Measurements from ENCODE around the gene BACH2. TPM values are rescaled to one million over a fixed set of nuclear protein-coding genes. Genes with fewer than 3 reads are reported as not detected.
A peak's percentile ranks its signal among the peaks of the same experiment; 100 is the strongest.

BACH2 gene
- total RNA-seq, 2 donors from 2014 or later = 101 to 111 TPM

- Mint-ChIP-seq H3K36me3 (ENCODE audit: insufficient read depth in 2 of 2) (peaks cover 12 to 56% of the 10 kb centered on the region in 2 donors), H3K27me3 (ENCODE audit: low read depth) (no peaks in the 10 kb centered on the region), H3K9me3 (peaks cover 0 to 2% of the 10 kb centered on the region in 2 donors), H3K4me3 (no peak overlapping the region), H3K27ac (no peak overlapping the region), H3K4me1 (ENCODE audit: low read depth) (peaks cover 76% of the 10 kb centered on the region)
- DNase-seq = no peak
- no peak for ATAC-seq (replicated peaks in 1 of 2)
Observed at GRCh38 chr6:90203672-90204071, 93.0 kb downstream of the BACH2 start.

DNA sequence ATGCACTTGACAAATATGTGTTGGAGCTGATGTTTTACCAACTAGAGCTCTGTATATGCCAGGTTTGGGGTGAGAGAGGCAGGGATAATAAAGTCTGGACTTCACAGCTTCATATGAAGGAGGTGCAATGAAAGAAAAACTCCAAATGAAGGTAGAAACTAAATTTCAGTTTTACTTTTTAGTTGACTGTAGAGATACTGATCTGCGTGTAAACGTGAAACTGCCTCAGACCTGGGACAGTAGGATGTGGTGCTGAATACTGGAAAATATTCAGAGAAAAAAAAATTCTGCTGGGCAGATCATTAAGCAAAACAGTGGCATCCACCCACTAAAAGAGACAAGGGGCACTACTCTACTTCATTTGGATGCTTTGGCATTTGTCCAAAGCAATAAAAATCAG is 94.5 kb downstream of the BACH2 start:
- ATAC-seq (replicated peaks in 1 of 2) = peak; percentile 73 to 85
- DNase-seq = peak in 1 of 2 donors; percentile 23
- Mint-ChIP-seq H3K9me3 (peaks cover 4 to 5% of the 10 kb centered on the region in 2 donors), H3K4me1 (ENCODE audit: low read depth) (peaks cover 81% of the 10 kb centered on the region), H3K4me3 (peak overlapping the region; percentile 68 to 73), H3K36me3 (ENCODE audit: insufficient read depth in 2 of 2) (peaks cover 22 to 64% of the 10 kb centered on the region in 2 donors), H3K27ac (peak overlapping the region; percentile 55), H3K27me3 (ENCODE audit: low read depth) (no peaks in the 10 kb centered on the region)

DNA sequence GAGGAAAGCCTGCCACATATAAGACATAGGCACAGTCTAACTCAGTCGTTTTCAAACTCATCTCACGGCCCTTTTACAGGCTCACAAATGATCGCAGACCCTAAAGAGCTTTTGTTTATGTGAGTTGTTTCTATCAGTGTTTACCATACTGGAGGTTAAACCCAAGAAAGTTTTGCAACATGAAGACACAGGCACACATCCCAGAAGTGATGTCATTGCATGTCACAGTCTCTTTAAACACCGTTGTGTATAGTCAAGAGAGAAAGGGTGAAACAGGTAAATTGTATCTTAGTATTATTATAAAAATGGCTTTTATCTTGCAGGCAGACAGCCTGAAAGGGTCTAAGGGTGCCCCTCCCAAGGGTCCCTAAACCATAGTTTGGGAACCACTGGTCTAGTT is 96.7 kb downstream of the BACH2 start:
- Mint-ChIP-seq H3K4me1 (ENCODE audit: low read depth) (peaks cover 90% of the 10 kb centered on the region), H3K27me3 (ENCODE audit: low read depth) (no peaks in the 10 kb centered on the region)
- no peak for ATAC-seq (replicated peaks in 1 of 2)

DNA sequence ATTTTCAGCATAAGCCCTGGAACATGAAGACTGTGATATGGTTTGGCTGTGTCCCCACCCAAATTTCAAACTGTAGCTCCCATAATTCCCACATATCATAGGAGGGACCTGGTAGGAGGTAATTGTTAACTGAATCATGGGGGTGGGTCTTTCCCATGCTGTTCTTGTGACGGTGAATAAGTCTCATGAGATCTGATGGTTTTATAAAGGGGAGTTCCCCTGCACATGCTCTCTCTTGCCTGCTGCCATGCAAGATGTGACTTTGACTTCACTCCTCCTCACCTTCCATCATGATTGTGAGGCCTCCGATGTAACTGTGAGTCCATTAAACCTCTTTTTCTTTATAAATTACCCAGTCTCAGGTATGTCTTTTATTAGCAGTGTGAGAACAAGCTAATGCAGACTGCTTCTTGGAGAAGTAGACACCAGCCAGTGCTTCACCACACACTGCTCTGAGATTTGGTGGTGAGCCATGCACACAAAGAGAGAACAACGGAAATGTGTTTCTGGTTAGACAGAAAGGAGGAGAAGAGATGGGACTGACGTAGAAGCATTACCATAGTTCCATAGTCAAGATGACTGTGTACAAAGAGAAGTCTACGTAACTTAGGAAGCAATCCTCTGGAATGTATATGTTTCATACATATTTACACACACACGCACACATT is 97.8 kb downstream of the BACH2 start:
- peak; percentile 25 to 54 for ATAC-seq (replicated peaks in 1 of 2)
- Mint-ChIP-seq H3K27ac (peak overlapping the region; percentile 20), H3K9me3 (peaks cover 4 to 5% of the 10 kb centered on the region in 2 donors), H3K36me3 (ENCODE audit: insufficient read depth in 2 of 2) (peaks cover 22 to 51% of the 10 kb centered on the region in 2 donors), H3K27me3 (ENCODE audit: low read depth) (no peaks in the 10 kb centered on the region), H3K4me3 (no peak overlapping the region), H3K4me1 (ENCODE audit: low read depth) (peaks cover 90% of the 10 kb centered on the region)
- no peak for DNase-seq

More for the DNA sequence above, 96.7 kb downstream of the BACH2 start:
- Mint-ChIP-seq H3K36me3 (ENCODE audit: insufficient read depth in 2 of 2) (peaks cover 22 to 53% of the 10 kb centered on the region in 2 donors), H3K27ac (no peak overlapping the region), H3K4me3 (no peak overlapping the region), H3K9me3 (peaks cover 4 to 5% of the 10 kb centered on the region in 2 donors)
- no peak for DNase-seq

DNA sequence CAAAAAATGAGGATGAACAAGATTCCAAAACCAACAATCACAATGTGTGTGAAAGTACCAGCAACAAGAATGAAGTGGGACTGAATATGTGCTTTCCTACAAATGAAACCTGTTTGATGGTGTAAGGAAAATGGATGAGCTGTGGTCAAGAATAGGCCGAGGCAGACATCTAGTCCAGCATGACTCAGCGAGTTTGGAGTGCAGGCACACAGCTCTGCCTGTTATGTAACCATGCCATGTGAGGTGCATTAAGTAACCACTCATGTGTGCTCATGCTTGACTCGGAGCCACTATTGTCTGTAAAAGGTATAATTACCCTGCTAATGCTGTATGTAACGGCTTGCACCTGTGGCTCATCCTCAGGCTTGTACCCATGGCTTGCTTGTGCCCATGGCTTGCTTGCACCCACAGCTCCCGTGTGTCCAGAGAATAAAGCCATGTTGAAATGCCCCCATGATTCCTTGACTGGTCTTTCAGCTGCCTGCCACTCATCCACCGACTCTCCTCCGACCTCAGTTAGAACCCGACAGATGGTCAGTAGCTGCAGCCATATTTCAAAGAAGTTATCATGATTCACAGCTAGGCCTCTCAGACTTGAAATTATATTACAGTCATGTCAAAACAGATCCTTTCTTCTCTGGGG is 98.7 kb downstream of the BACH2 start:
- DNase-seq (no peak), ATAC-seq (replicated peaks in 1 of 2) (no peak)
- Mint-ChIP-seq H3K4me3 (no peak overlapping the region), H3K27me3 (ENCODE audit: low read depth) (no peaks in the 10 kb centered on the region), H3K9me3 (peaks cover 4 to 5% of the 10 kb centered on the region in 2 donors), H3K4me1 (ENCODE audit: low read depth) (peaks cover 94% of the 10 kb centered on the region), H3K36me3 (ENCODE audit: insufficient read depth in 2 of 2) (peaks cover 24 to 52% of the 10 kb centered on the region in 2 donors), H3K27ac (no peak overlapping the region)

DNA sequence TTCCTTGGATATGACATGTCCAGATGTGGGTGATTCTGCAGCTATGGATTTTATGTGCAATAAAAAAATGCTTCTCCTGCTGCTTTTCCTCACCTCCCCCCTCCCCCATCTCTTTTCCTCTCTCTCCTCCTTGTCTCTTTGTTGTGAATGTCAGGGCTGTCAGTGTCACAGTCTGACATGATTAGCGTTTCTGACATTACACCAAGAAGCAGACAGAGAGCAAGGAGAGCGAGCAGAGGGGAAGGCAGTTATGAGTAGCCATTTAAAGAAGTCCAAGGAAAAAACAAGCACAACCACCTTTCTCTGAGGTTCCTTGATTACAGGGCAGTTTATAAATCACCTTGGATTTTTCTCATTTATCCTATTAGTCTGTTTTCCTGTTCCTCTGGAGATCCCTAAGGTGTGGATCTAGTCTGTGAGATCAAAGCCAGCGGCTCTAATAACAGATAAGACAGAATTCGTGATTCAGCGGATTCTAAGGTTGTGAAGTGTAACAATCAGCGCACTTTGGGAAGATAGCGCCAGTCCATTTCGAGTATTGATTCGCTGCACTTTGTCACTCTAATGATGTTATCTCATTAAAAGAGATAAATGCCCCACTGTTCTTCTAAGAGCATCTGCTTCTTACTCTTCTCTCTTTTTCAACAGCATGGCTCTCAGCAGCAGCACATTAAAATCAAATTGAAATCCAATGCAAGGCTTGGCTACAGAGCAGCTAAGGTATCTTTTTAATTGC is 101.4 kb downstream of the BACH2 start:
- H3K27me3 Mint-ChIP-seq (ENCODE audit: low read depth) = no peaks in the 10 kb centered on the region
- peaks cover 24 to 42% of the 10 kb centered on the region in 2 donors for H3K36me3 Mint-ChIP-seq (ENCODE audit: insufficient read depth in 2 of 2)
- peak overlapping the region; percentile 43 for H3K27ac Mint-ChIP-seq
- ATAC-seq (replicated peaks in 1 of 2) (no peak), DNase-seq (no peak)
- H3K9me3 Mint-ChIP-seq = peaks cover 4 to 5% of the 10 kb centered on the region in 2 donors
- H3K4me1 Mint-ChIP-seq (ENCODE audit: low read depth) = peaks cover 96% of the 10 kb centered on the region
- H3K4me3 Mint-ChIP-seq = peak overlapping the region; percentile 46 to 70

GRCh38 chr6:90194371-90194841 is 102.2 kb downstream of the BACH2 start:
- peak in 1 of 2 donors; percentile 48 for DNase-seq
- peak overlapping the region; percentile 46 to 70 for H3K4me3 Mint-ChIP-seq
- H3K9me3 Mint-ChIP-seq = peaks cover 3 to 9% of the 10 kb centered on the region in 2 donors
- H3K4me1 Mint-ChIP-seq (ENCODE audit: low read depth) = peaks cover 96% of the 10 kb centered on the region
- ATAC-seq (replicated peaks in 1 of 2) = peak; percentile 57 to 63
- H3K27me3 Mint-ChIP-seq (ENCODE audit: low read depth) = no peaks in the 10 kb centered on the region
- peak overlapping the region; percentile 16 for H3K27ac Mint-ChIP-seq
- peaks cover 26 to 41% of the 10 kb centered on the region in 2 donors for H3K36me3 Mint-ChIP-seq (ENCODE audit: insufficient read depth in 2 of 2)

GRCh38 chr6:90193359-90193758 is 103.3 kb downstream of the BACH2 start:
- Mint-ChIP-seq H3K4me1 (ENCODE audit: low read depth) (peaks cover 95% of the 10 kb centered on the region), H3K36me3 (ENCODE audit: insufficient read depth in 2 of 2) (peaks cover 16 to 33% of the 10 kb centered on the region in 2 donors), H3K4me3 (peak overlapping the region; percentile 68 to 72), H3K27me3 (ENCODE audit: low read depth) (no peaks in the 10 kb centered on the region), H3K9me3 (peaks cover 2 to 6% of the 10 kb centered on the region in 2 donors), H3K27ac (peak overlapping the region; percentile 72)
- ATAC-seq (replicated peaks in 1 of 2) (peak in 1 of 2 donors; percentile 27), DNase-seq (no peak)

- ATAC-seq (replicated peaks in 1 of 2) = no peak
- peaks cover 0 to 4% of the 10 kb centered on the region in 2 donors for H3K9me3 Mint-ChIP-seq
Observed at GRCh38 chr6:90192857-90193256, 103.8 kb downstream of the BACH2 start.

DNA sequence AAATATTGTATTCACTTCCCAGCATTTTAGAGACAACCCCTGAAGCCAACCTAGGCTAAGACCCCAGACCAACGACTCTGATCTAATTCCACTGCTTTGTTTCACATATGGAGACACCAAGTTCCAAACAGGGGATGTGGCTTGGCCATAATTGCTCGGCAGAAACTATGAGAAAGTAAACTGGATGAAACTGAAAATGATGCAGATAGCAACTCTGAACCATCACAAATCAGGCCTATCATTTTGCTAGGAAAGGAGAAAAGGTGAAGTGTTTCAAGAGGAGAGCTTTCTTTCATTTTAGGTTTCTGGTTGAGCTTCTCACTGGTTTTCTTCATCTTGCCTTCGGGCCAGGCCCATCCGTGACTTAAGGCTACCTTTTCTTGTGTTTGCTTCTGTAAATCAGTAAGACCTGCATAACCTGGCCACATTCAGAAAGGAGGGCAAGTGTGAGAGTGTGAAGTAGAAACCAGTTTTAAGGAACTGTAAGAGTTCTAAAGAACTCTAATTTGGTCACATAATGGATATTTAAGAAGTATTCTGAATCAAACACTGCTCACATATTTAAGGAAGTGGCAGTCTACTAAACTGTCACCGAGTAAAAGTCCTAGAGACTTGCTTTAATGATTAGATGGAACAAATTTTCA is 105.8 kb downstream of the BACH2 start:
- DNase-seq = peak in 1 of 2 donors; percentile 21
- ATAC-seq (replicated peaks in 1 of 2) = peak; percentile 48 to 50
- peaks cover 8 to 20% of the 10 kb centered on the region in 2 donors for H3K36me3 Mint-ChIP-seq (ENCODE audit: insufficient read depth in 2 of 2)
- peaks cover 93% of the 10 kb centered on the region for H3K4me1 Mint-ChIP-seq (ENCODE audit: low read depth)
- peak overlapping the region; percentile 55 to 59 for H3K4me3 Mint-ChIP-seq
- H3K9me3 Mint-ChIP-seq = peaks cover 0 to 4% of the 10 kb centered on the region in 2 donors
- peak overlapping the region; percentile 17 for H3K27ac Mint-ChIP-seq
- H3K27me3 Mint-ChIP-seq (ENCODE audit: low read depth) = no peaks in the 10 kb centered on the region

More at GRCh38 chr6:90192857-90193256, 103.8 kb downstream of the BACH2 start:
- Mint-ChIP-seq H3K4me1 (ENCODE audit: low read depth) (peaks cover 91% of the 10 kb centered on the region), H3K27ac (peak overlapping the region; percentile 72), H3K4me3 (peak overlapping the region; percentile 68 to 72), H3K36me3 (ENCODE audit: insufficient read depth in 2 of 2) (peaks cover 11 to 29% of the 10 kb centered on the region in 2 donors), H3K27me3 (ENCODE audit: low read depth) (no peaks in the 10 kb centered on the region)
- no peak for DNase-seq

GRCh38 chr6:90190131-90190530 is 106.5 kb downstream of the BACH2 start:
- H3K27ac Mint-ChIP-seq = peak overlapping the region; percentile 42
- peak overlapping the region in 1 of 2 donors; percentile 59 for H3K4me3 Mint-ChIP-seq
- ATAC-seq (replicated peaks in 1 of 2) (no peak), DNase-seq (no peak)
- H3K4me1 Mint-ChIP-seq (ENCODE audit: low read depth) = peaks cover 92% of the 10 kb centered on the region
- H3K9me3 Mint-ChIP-seq = peaks cover 0 to 4% of the 10 kb centered on the region in 2 donors
- no peaks in the 10 kb centered on the region for H3K27me3 Mint-ChIP-seq (ENCODE audit: low read depth)
- peaks cover 8 to 17% of the 10 kb centered on the region in 2 donors for H3K36me3 Mint-ChIP-seq (ENCODE audit: insufficient read depth in 2 of 2)

DNA sequence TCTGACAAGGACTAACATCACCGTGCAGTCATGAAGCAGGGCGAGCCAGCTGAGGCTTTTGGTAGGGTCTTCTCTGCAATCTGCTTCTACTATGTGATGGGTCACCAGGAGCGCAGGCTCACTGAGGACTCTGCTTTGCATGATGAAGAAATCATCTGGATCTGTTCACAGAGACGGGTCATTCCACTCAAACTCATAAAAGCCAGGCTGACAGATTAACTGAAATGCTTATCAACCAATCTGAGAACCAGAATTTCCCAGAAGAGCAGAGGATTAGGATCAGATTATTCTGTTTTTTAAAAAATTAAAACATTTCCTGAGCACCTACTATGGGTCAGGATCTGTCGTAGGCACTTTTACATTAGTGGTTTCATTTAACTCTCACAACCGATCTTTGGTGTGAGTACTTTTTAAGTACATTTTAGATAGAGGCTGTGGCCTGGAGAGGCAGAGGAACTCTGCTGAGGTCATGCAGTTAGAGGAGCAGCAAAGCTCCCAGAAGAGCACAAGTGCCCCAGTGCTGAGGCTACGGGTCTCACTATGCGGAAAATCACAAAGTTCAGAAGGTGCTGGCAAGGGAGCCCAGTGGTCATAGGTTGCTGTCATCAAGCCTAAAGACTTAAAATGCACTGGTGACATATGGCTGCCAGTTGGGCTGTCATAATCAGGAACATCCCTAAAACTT is 109.1 kb downstream of the BACH2 start:
- DNase-seq = peak in 1 of 2 donors; percentile 16
- peaks cover 89% of the 10 kb centered on the region for H3K4me1 Mint-ChIP-seq (ENCODE audit: low read depth)
- ATAC-seq (replicated peaks in 1 of 2) = peak; percentile 54 to 55
- peak overlapping the region; percentile 92 for H3K27ac Mint-ChIP-seq
- H3K9me3 Mint-ChIP-seq = peaks cover 0 to 4% of the 10 kb centered on the region in 2 donors
- H3K27me3 Mint-ChIP-seq (ENCODE audit: low read depth) = no peaks in the 10 kb centered on the region
- H3K4me3 Mint-ChIP-seq = peak overlapping the region; percentile 83 to 91
- H3K36me3 Mint-ChIP-seq (ENCODE audit: insufficient read depth in 2 of 2) = peaks cover 3 to 8% of the 10 kb centered on the region in 2 donors
